HL-60 (cell line): ENCODE data around the gene CFAP43.

Source experiments
- CTCF ChIP-seq: IDR thresholded peaks from one replicate; pipeline ENCODE4 v1.5.1; 2011; ENCODE audit warnings: low read length, control low read depth, inconsistent platforms; ENCODE audit not compliant: insufficient read depth
- GABPA ChIP-seq: IDR thresholded peaks from 2 replicates; pipeline ENCODE4 v1.6.1; 2012; ENCODE audit warnings: low read depth
- POLR2AphosphoS5 ChIP-seq: IDR thresholded peaks from 2 replicates; pipeline ENCODE4 v1.6.1; 2012; ENCODE audit warnings: low read depth
- SPI1 ChIP-seq: IDR thresholded peaks from 2 replicates; pipeline ENCODE4 v1.6.1; 2012; ENCODE audit warnings: low read depth, mild to moderate bottlenecking, borderline replicate concordance
- TF ChIP-seq, protein P1 (sequence below): IDR thresholded peaks from 2 replicates; pipeline ENCODE4 v1.6.1; 2012; ENCODE audit warnings: low read depth; ENCODE audit not compliant: insufficient replicate concordance

- no peak for TF ChIP-seq GABPA
- TF ChIP-seq CTCF: no peak
- TF ChIP-seq POLR2AphosphoS5: no peak
- TF ChIP-seq SPI1: no peak
- TF ChIP-seq, protein P1, sequence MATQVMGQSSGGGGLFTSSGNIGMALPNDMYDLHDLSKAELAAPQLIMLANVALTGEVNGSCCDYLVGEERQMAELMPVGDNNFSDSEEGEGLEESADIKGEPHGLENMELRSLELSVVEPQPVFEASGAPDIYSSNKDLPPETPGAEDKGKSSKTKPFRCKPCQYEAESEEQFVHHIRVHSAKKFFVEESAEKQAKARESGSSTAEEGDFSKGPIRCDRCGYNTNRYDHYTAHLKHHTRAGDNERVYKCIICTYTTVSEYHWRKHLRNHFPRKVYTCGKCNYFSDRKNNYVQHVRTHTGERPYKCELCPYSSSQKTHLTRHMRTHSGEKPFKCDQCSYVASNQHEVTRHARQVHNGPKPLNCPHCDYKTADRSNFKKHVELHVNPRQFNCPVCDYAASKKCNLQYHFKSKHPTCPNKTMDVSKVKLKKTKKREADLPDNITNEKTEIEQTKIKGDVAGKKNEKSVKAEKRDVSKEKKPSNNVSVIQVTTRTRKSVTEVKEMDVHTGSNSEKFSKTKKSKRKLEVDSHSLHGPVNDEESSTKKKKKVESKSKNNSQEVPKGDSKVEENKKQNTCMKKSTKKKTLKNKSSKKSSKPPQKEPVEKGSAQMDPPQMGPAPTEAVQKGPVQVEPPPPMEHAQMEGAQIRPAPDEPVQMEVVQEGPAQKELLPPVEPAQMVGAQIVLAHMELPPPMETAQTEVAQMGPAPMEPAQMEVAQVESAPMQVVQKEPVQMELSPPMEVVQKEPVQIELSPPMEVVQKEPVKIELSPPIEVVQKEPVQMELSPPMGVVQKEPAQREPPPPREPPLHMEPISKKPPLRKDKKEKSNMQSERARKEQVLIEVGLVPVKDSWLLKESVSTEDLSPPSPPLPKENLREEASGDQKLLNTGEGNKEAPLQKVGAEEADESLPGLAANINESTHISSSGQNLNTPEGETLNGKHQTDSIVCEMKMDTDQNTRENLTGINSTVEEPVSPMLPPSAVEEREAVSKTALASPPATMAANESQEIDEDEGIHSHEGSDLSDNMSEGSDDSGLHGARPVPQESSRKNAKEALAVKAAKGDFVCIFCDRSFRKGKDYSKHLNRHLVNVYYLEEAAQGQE: no peak
These were observed 128.2 kb downstream of the CFAP43 start for GRCh38 chr10:104103956-104104355.
